Panc1 (cell line): Measurements from ENCODE around the gene WFS1.

Experiments used
- CTCF ChIP-seq: fragments of 450-650 bp; IDR thresholded peaks from 2 replicates; pipeline ENCODE4 v1.5.1; 2017; ENCODE audit warnings: mild to moderate bottlenecking
- POLR2AphosphoS5 ChIP-seq: IDR thresholded peaks from 2 replicates; pipeline ENCODE4 v1.6.1; 2012; ENCODE audit warnings: mild to moderate bottlenecking, low read depth, low read length, moderate library complexity
- REST ChIP-seq, 2 experiments: IDR thresholded peaks; 2 replicates each; pipeline ENCODE4 v1.6.1; 2011 to 2012; ENCODE audit warnings: low read depth in 2 of 2, control low read depth in 1 of 2, low read length in 1 of 2, mild to moderate bottlenecking in 1 of 2, moderate library complexity in 1 of 2; ENCODE audit not compliant: insufficient read depth in 1 of 2
- SIN3A ChIP-seq: IDR thresholded peaks from 2 replicates; pipeline ENCODE4 v1.6.1; 2012; ENCODE audit warnings: low read depth, mild to moderate bottlenecking, low read length, moderate library complexity, borderline replicate concordance; ENCODE audit not compliant: insufficient read depth
- TCF7L2 ChIP-seq: IDR thresholded peaks from 2 replicates; pipeline ENCODE4 v1.6.1; 2011; ENCODE audit warnings: mild to moderate bottlenecking, low read depth, low read length, inconsistent platforms

DNA sequence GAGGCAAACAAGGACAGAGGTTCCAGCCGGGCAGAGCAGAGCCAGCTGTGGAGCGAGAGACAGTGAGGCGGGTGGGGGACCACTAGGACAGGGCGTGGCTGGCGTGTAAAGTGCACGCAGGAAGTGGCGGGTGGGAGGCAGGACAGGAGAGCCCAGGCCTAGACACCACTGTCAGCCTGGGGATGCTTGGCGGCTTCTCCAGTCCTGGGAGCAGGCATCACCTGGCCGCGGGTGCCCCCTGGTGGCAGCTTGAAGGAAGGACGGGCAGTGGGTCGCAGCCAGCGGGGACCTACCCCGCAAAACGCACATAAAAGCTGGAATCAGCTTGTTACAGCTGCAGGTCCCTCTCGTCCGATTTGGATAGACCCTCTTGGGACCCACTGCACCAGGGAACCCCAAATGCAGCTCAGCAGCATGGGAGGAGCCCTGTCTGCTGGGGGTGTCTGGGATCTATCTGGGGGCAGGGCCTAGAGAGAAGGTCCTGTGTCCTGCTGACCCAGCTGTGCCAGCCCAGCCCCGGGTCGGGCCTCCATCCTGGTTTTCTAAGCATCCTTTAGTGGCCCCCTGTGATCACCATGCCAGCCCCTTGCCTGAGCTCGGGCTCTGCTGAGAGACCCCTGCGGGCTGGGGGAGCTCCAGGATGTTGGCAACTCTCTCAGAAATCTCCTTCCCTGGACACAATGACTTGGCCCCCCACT, 57.7 kb downstream of the WFS1 start:
- TF ChIP-seq CTCF: no peak
- TF ChIP-seq POLR2AphosphoS5: no peak
- TF ChIP-seq REST (IDR thresholded peaks at IDR 0.05; ENCODE audit: insufficient read depth in 1 of 2, low read depth in 2 of 2, low read length in 1 of 2): no peak
- TF ChIP-seq SIN3A: no peak
- no peak for TF ChIP-seq TCF7L2
